ENCODE data around the gene APIP. TPM values are rescaled to one million over a fixed set of nuclear protein-coding genes. Genes with fewer than 3 reads are reported as not detected.

Gene APIP
- total RNA-seq, 4 donors from 2014 or later: 30.0 to 36.9 (median 35.6) TPM

- no peak overlapping the region for H3K4me3 ChIP-seq
- H3K36me3 ChIP-seq: peaks cover 0 to 17% (median 8%) of the 10 kb centered on the region in 4 donors
- no peaks in the 10 kb centered on the region for H3K9me3 ChIP-seq
- H3K4me1 ChIP-seq: peaks cover 20 to 69% (median 64%) of the 10 kb centered on the region in 4 donors
- no peak for DNase-seq (ENCODE audit: extremely low spot score)
- no peaks in the 10 kb centered on the region for H3K27me3 ChIP-seq
- H3K27ac ChIP-seq (replicated peaks in 1 of 4): no peak overlapping the region
- intact Hi-C loops (cut with DNase I): loop anchor here (5.0 to 10.0 kb wide), 2 partner anchors 306 to 374 kb away; no protein-coding TSS in a partner anchor
- WGBS: 52% methylated on average over 3 of the region's 3 CpGs
- no peak for TF ChIP-seq EP300 (IDR thresholded peaks at IDR 0.05)
- TF ChIP-seq CTCF (IDR thresholded peaks at IDR 0.05): no peak
- TF ChIP-seq POLR2A (IDR thresholded peaks at IDR 0.05; ENCODE audit: low read depth): no peak
- TF ChIP-seq POLR2AphosphoS5 (IDR thresholded peaks at IDR 0.05): no peak
Observed at GRCh38 chr11:34928268-34928959, 12.2 kb upstream of the APIP start.

GRCh38 chr11:34926831-34927132 is 10.6 kb upstream of the APIP start:
- Histone ChIP-seq H3K27me3 (no peaks in the 10 kb centered on the region), H3K4me3 (no peak overlapping the region), H3K4me1 (peaks cover 20 to 83% (median 66%) of the 10 kb centered on the region in 4 donors), H3K27ac (replicated peaks in 1 of 4) (no peak overlapping the region), H3K9me3 (no peaks in the 10 kb centered on the region), H3K36me3 (peaks cover 0 to 2% (median 0%) of the 10 kb centered on the region in 4 donors)
- TF ChIP-seq POLR2A (IDR thresholded peaks at IDR 0.05; ENCODE audit: low read depth): no peak
- TF ChIP-seq POLR2AphosphoS5 (IDR thresholded peaks at IDR 0.05): no peak
- no peak for TF ChIP-seq EP300 (IDR thresholded peaks at IDR 0.05)
- TF ChIP-seq CTCF (IDR thresholded peaks at IDR 0.05): no peak
- no peak for DNase-seq (ENCODE audit: extremely low spot score)
- intact Hi-C loops (cut with DNase I): loop anchor here (2.0 to 10.0 kb wide), 3 partner anchors 308 to 464 kb away; no protein-coding TSS in a partner anchor

- H3K36me3 ChIP-seq: no peaks in the 10 kb centered on the region
- no peak overlapping the region for H3K4me3 ChIP-seq
- TF ChIP-seq CTCF (IDR thresholded peaks at IDR 0.05) (peak; percentile 78 to 83 (median 82)), POLR2A (IDR thresholded peaks at IDR 0.05; ENCODE audit: low read depth) (no peak), EP300 (IDR thresholded peaks at IDR 0.05) (no peak), POLR2AphosphoS5 (IDR thresholded peaks at IDR 0.05) (no peak)
- intact Hi-C loops (cut with DNase I): loop anchor here (2.0 to 10.0 kb wide), 3 partner anchors 309 to 465 kb away; no protein-coding TSS in a partner anchor
- no peaks in the 10 kb centered on the region for H3K27me3 ChIP-seq
- H3K9me3 ChIP-seq: no peaks in the 10 kb centered on the region
- DNase-seq (ENCODE audit: extremely low spot score): no peak
- peaks cover 20 to 87% (median 67%) of the 10 kb centered on the region in 4 donors for H3K4me1 ChIP-seq
- no peak overlapping the region for H3K27ac ChIP-seq (replicated peaks in 1 of 4)
- 7% methylated on average over 2 of the region's 2 CpGs for WGBS
Observed at GRCh38 chr11:34926101-34926830, 10.1 kb upstream of the APIP start.

GRCh38 chr11:34924714-34925113 is 8.5 kb upstream of the APIP start:
- DNase-seq (ENCODE audit: extremely low spot score): no peak
- TF ChIP-seq POLR2AphosphoS5 (IDR thresholded peaks at IDR 0.05) (no peak), CTCF (IDR thresholded peaks at IDR 0.05) (peak in 1 of 3 experiments; percentile 9)
- Histone ChIP-seq H3K4me3 (no peak overlapping the region), H3K27me3 (no peaks in the 10 kb centered on the region), H3K36me3 (peaks cover 0 to 2% (median 0%) of the 10 kb centered on the region in 4 donors), H3K9me3 (no peaks in the 10 kb centered on the region), H3K27ac (replicated peaks in 1 of 4) (peak overlapping the region; percentile 1 to 29 (median 2)), H3K4me1 (peaks cover 20 to 91% (median 66%) of the 10 kb centered on the region in 4 donors)
- 32% methylated on average over 3 of the region's 3 CpGs for WGBS
- intact Hi-C loops (cut with DNase I): loop anchor here (5.0 to 10.0 kb wide), 2 partner anchors 310 to 378 kb away; no protein-coding TSS in a partner anchor
